NCI-H1930 (cell line): ENCODE data around the gene CCDC85A.

Experiments
- DNase-seq, 2 experiments: peaks; one replicate each; lab custom pipeline; 2025; lab: John Stamatoyannopoulos, UW

CCDC85A gene

DNA sequence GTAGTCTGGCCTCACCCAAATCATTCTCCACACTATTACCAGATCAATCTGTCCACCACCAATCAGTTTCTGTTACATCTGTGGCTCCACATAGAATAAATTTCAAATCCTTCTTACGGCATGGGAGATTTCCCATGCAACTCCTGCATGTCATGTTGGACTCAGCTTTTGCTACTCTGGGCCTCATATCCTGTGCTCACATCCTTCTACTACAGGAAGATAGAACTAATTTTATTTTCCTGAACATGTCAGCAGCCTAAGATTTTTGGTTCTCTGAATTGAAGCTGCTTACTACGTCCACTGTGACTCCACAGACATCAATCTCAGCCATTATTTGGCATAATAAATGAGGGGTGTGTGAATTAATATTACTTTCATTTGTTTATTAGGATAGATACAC lies 181.1 kb downstream of the CCDC85A start:
- DNase-seq: no peak

DNA sequence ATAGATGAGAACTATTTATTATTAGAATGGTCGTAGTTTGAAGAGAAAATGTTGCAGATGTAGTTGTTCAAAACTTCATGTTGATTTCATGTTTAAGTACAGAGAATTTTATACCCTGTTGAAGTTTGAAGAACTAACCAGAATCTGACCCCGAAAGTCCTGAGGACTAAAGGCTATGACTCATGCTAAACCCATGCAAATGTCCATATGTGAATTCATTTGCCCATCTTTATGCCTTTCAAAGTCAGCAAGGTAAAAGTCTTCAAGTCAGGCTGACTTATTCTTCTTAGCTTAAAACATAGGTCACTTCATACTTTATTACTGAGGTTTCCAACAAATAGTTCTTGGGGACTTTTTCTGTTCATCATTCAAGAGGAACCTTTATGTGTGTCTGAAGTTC lies 185.5 kb downstream of the CCDC85A start:
- no peak for DNase-seq

DNA sequence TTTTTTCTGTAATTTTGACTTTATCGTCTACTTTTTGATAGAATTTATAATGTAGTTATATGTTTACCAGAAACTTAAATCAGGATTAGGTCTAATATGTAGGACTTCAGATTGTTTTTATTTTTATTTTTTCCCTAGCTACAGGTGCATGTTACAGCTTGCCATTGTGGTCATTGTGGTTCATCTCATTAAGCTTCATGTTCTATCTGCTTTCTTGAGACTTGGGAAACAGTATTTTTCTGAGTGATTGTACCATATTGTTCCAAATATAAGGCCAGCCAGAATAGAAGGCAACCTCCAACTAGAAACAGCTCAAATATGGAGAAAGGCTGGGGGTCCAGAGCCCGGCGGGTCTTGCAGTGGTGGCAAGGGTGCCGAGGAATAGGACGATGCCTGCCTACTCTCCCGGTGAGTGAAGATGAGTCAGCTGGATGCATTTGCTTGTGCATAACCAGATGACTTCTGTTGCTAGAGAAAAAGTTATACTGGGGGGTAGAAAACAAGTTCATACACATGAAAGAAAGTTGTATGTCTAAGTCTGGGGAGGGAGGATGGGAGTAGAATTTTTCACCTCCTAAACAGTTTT lies 188.4 kb downstream of the CCDC85A start:
- no peak for DNase-seq

DNA sequence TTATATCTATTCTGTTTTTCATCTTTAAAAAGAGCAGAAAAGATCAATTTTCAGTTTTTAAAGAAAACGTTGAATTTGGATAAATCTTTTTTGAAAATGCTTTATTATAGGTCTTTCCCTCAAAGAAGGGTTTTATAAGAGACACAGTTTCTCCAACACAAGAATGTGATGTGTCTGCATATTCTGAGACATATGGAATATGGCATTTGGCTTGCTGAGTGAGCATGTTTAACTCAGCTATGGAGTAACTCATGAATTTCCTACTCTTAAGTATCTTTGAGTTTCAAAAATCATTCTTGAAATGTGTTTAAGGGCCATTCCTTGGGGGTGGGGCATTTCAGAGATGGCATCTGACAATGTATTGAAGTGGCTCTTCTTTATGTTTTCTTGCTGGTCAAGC lies 191.5 kb downstream of the CCDC85A start:
- no peak for DNase-seq

DNA sequence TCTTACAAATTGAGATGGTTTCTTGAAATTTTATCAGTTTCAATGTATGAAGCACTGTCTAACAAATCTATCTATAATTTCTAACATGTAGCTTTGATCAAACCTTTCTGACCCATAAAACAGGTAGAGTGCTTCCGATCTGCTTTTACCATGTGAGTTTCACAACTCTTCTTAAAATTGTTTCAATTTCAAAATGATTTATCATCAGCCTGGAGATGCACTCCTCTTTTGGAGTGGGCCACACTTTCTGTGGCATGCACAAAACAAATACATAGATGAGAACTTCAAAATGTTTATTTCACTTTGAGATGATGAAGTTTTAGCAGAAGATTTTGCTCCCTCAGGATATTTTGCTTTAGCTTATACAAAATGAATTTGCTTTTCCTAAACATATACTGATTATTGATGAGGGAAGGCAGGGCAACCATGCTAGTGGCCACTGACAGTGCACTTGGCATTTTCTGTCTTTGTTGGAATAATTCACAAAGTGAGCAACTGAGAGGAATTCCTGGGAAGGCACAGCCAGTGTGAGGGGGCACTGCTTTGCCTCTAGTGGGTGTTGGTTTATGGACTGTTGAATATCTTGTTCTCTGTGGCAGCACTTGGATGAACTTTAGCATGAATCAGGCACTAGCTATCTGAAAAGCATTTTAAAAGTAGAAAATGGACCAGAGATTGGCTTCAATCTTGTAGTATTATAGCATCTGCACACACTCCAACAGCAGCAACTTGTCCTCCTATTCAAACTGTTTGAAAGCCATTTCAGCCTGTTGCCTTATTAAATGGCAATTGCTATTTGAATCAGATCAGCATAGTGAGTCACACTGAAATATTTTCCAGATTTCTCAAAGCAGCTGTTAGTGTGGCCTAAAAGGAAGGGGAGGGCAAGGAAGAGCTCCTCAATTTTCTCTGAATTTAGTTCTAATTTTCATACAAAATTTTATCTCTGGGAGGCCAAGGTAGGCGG lies 193.2 kb downstream of the CCDC85A start:
- DNase-seq: no peak

DNA sequence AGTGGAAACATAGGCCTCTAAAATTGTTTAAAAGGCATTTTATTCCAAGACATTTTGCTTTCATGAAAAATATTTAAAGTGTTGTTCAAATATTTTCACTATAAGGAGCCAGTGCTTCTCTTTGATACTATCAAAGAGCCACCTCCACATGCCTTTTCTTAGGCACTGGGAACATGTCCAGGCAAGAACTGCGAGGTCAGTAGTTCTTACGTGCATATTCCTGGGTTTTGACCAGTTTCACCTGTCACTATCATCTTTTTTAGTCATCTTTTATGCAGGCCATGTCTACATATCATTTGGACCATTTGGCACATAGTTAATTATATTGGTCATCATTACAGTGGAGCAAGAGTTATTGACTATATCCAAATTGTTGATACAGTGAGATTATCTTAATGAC lies 195.3 kb downstream of the CCDC85A start:
- peak; percentile 19 to 55 for DNase-seq

DNA sequence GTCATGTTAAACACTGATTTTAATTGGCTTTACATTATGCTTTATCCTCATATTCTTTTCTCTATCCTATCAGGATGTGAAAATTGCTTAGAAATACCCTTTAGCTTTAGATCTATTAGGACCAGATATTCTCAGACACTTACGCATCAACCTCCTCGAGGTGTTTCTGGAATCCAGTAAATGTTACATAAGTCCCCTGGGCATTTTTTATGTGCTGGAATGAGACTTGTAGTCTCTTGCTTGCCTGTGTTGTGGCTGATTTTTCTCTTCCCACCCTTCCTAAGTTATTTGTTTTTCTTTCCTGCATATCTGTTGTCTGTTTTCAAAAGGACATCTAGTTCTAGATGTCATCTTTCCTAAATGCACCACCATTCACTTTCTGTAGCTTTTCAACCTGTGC lies 197.1 kb downstream of the CCDC85A start:
- no peak for DNase-seq

DNA sequence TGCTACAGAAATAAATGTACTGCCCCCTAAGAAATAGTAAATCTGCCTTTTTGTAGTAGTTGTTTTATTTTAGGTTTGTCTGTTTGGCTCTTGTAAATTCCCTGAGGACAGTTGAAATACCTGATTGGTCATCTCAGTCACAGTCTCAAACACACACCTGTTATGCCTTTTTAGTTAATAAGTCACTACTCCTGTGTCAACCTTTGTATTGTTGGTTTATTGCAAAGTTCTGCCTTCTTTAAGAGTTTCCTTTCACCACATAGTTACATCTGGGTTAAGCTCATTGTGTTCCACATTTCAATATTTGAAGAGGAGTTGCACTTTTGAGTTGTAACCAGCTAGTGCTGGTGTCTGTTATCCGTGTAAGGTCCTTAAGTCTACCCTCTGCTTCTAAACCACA lies 198.7 kb downstream of the CCDC85A start:
- no peak for DNase-seq

DNA sequence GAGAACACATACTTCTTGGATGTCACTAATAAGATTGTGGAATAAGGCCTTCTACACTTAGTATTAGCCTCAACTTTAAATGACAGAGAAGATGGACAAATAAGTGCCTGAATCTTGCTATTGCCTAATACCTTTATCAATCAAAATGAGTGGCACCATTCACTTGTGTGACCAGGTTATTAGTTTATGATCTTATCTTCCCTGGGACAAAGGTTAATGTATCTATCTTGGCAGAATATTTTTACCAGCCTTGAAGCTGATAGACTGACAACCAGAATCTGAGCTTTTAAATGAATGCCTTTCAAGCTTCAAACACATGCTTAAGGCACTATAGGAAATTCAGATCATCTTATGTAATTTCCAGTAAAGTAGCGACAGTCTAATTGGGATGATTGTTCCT lies 202.9 kb downstream of the CCDC85A start:
- no peak for DNase-seq

DNA sequence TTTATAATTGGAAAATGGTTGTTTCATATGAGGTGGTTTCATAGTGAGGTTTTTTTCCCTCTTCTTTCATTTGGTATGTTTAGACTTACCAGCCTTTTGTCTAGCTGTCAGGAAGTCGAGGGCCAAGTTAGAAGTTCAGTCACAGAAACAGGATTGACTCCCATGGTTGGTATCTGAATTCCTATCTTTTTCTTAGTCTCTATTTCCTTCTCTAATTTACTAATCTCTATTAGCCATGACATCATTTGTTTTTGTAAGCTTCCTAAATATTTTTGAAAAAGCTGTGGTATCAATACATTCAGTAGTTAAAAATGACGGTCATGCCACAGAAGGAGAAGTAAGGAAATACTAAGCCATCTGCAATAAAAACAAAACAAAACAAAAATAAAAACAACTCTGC lies 206.9 kb downstream of the CCDC85A start:
- no peak for DNase-seq

DNA sequence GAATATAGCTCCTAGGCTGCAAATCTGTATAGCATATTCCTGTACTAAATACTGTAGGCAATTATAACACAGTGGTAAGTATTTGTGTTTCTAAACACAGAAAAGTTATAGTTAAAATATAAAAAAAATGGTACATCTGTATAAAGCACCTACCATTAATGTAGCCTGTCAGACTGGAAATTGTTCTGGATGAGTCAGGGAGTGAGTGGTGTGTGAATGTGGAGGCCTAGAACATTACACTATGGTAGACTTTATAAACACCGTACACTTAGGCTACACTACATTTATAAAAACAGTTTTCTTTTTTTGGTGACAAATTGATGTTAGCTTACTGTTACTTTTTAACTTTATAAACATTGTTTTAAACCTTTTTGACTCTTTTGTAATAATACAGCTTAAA lies 226.3 kb downstream of the CCDC85A start:
- DNase-seq: no peak

DNA sequence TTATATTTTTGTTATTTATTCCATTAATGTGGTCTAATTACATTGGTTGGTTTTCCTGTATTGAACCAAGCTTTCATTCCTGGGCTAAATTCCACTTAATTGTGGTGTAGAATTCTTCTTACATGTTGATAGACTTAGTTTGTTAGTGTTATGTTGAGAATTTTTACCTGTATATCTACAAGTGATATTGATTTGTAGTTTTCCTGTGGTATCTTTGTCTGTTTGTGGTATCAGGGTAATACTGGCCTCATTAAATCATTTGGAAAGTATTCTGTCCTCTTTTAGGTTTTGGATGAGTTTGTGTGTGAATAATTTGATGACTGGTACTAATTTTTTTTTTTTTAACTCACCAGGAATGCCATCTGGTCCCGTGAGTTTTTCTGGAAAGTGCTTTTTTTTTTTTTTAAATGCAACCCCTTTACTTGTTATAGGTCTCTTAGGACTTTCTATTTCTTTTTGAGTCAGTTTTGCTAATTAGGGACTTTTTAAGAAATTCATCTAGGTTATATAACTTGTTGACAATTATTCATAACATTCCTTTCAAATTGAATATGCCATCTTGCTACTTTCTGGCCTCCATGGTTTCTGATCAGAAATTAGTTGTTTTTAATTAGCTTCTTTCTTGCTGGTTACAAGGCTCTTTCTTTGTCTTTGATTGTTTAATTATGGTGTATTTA lies 232.8 kb downstream of the CCDC85A start:
- no peak for DNase-seq
